Activated naive CD4-positive, alpha-beta T cell treated with Interleukin-2 at 50 U/mL for 16 hours (primary cell): ENCODE results near the gene RND3.

Experiments
- DNase-seq: peaks from one replicate; pipeline ENCODE4 v3.0.0-alpha.2; 2020

Gene RND3

DNA sequence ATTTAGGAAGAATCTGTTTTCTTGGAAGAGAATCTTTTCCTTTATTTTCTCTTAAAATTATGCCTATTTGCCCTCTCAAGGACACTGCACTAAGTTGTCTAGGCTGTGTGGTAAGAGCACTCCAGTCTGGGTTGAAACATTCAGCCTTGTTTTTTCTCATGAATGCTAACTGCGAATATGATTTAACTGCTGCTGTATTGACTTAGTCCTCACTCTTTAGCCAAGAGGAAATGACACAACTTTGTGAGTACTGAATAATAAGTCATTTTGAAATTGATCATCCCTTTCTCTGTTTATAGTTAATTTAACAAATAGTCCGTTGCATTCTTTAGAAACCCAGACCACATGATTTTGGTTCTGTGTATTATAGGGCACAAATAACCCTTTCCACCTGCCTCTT is 4.5 kb upstream of the RND3 start:
- no peak for DNase-seq

DNA sequence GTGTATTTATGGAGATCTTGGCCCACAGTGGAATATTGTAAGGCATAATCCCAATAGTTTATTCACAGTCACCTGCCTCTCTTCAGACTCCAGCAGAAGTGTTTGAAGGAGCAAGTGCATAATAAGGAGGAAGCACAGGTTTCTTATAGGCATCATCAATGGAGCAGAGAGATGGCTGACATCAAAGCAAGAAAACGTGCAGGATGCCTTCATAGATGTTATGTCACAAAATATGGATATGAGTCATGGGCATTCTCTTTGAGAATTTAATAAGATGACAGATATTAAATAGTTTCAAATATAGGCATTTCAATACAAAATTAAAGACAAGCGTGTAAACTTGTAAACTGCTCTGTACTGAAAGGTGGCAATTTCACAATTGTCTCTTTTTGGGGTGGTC is 4.0 kb upstream of the RND3 start:
- no peak for DNase-seq

- DNase-seq, result no peak
Observed at GRCh38 chr2:150490466-150490865, 3.0 kb upstream of the RND3 start.

- no peak for DNase-seq
Observed at GRCh38 chr2:150486539-150487484, 655 bp downstream of the RND3 start.

- no peak for DNase-seq
Observed at GRCh38 chr2:150485871-150486538, 1.5 kb downstream of the RND3 start.

DNA sequence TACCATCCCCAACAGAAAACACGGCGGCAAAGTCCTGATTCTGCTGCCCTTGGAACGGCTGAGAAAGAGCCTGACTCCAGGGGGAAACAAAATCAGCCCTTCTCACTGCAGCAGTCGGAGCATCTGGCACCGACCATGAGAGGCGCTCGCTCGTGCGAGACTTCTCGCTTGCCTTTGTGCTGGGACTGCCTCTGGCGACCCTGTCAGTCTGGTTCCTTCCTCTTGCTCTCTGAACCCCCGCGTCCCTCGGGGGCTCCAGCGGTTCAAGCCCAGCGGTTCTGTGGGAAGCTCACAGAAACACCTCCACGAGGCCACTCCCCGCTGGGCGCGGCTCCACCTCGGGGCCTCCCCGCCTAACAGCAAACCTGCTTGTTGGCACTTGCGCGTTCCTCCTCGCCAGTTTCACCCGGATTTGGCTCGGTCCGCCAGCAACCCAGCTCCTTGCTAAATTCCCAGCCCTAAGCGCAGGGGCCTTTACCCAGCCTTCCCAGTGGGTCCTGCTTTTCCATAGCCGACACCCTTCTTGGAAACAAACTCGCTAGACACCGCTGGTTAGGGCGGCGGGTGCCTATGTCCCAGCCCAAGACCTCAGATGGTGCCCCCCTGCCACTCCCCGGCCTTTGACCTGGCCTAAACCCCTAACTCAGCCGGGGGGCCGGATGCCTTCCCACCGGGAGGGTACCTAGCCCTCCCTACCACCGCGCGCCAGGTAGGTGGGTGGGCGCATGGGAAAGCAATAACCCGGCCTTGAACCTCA is 2.2 kb downstream of the RND3 start:
- no peak for DNase-seq

DNA sequence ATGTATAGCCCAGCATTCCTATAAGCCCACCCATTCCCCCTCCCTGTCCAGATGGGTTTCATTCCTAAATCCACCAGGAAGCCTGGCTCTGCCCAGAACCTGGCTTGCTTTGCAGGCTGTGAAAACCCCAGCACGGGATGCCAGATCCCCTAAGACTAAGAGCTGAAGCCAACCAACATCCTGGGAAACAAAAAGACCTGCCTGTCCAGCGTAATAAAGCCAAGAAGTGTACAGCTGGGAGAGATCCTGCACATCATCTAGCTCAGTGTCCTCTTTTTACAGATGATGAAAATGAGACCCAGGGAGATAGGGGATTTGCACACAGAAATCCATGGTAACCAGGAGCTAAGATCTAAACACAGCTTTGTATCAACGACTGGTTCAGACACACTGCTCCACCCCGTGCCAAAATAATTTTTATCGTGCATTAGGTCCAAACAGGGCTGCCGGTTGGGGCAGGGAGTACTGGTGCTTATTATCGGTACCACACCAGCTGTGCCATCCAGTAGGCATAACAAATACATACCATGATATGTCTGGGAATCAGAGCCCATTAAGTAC is 2.9 kb downstream of the RND3 start:
- no peak for DNase-seq

- no peak for DNase-seq
Observed at GRCh38 chr2:150484006-150484405, 3.5 kb downstream of the RND3 start.

DNA sequence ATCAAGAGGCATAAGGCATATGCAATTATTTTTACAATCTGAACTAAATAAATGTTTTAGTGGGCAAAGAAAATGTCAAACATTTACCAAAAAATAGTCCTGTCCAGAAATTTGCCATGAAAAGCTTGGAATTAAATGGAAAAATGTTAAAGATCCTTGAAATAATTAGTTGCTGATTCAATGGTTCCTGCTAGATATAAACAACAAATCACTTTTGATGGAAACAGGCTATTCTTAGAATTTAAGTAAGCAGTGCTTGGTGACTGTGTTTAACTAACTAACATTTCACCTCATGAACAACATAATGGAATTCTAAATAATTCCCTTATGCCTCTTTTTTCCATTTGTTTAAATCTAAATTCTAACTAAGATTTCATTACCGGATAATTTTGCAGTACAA is 3.9 kb downstream of the RND3 start:
- DNase-seq, result no peak

- no peak for DNase-seq
Observed at GRCh38 chr2:150482667-150483400, 4.6 kb downstream of the RND3 start.

DNA sequence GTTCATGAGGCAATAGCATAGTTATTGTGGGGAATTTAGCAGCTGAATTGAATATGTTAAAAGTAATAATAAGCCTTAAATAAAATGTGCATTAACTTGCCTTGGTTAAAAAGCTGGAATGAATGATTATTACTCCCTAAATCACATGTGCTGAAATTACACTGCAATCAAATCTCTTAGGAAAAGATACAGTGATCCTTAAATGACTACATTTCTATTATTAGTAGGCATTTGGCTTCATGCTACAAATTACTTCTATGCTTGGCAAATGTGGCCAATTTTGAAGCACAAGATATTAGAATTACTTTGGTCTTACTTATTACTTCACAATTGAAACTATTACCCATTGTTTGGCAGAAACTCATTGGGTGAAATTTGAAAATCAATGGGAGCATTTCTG is 5.4 kb downstream of the RND3 start:
- no peak for DNase-seq

DNA sequence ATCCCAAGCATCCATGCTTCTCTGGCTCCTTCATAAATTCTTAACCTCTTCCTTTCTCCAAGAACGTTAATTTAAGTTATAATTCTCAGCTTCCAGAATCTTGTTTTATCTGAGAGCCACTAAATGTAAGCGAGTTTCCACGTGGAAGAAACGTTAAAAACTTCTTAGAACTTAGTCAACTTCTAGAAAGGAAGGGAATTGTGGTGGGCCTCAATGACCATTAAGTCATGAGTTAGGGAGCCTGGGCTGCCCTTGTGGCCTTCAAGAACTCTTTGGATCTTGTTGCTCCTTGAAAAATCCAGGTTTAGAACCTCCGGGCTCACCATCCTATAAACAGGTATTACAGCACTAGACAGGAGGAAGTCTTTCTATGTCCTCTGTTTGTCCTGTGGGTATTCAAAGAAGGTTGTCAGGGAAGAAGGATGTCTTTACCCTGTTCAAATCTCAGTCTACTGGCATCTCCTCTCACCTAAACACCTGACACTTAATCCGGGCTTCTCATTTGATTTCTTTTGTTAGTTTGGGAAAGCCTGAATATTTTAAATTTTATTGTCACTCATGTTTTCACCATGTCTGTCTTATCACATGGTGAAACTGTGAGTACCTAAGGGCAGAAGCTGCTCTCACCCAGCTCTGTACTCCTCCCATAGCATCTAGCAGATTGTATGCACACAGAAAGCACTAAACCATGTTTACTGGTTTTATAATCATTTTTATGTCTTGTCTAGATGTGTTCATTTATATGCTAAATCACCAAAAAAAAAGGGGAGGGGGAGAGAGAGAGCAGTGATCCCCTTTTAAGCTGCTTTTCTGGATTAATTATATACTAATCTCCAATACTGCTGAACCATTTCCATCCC is 6.3 kb downstream of the RND3 start:
- no peak for DNase-seq

DNA sequence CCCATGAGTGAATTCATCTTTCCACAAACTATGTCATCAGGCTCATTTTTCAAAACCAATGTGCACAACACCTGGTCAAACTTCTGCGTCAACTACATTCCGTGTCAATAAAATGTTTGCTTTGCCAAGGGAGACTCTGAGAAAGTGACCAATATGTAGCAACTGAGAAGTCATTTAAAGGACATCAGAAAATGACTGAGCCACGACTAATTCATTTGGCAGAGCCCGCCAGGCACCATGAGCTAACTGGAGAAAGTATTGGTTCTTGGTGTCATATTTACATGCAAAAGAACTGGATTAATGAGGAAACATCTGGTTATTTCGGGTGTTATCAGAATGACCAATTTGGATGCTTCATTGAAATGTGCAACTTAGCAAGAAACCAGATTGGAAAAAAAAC is 7.2 kb downstream of the RND3 start:
- no peak for DNase-seq

DNA sequence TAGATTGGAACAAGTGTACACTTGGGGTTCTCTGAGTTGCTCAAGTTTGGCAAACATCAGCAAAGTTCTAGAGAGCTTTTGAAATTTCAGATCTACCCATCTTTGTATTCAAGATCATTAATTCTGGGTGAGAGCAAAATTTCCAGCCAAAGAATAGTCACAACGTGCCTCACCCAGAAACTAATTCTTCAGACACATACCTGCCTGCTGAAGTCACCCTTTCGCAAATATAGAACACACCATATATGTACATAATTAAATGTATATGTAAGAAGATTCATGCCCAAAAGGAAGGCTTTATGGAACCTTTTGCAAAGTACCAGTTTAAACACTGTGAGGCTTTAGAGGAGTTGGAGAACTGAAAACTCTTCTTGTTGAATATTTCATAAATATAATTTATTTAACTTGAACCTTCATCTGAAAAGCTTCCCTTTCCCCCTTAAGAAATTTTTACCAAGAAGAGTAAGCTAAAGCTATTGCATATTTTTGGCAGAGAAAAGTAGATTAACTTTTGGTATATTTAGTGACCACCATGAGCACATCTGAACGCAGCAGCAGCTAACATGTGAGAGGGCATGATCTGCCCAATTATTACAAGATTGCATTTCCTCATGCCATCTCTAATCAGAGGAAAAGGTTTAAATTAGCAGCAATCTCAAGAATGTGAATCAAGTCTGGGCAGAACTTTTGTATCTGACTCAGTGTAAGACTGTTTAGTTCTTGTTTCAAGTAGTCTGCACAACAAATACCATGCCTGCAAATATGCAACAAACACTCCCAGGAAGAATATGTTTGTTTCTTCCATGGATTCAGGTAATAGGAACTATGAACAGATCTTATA is 8.2 kb downstream of the RND3 start:
- no peak for DNase-seq

DNA sequence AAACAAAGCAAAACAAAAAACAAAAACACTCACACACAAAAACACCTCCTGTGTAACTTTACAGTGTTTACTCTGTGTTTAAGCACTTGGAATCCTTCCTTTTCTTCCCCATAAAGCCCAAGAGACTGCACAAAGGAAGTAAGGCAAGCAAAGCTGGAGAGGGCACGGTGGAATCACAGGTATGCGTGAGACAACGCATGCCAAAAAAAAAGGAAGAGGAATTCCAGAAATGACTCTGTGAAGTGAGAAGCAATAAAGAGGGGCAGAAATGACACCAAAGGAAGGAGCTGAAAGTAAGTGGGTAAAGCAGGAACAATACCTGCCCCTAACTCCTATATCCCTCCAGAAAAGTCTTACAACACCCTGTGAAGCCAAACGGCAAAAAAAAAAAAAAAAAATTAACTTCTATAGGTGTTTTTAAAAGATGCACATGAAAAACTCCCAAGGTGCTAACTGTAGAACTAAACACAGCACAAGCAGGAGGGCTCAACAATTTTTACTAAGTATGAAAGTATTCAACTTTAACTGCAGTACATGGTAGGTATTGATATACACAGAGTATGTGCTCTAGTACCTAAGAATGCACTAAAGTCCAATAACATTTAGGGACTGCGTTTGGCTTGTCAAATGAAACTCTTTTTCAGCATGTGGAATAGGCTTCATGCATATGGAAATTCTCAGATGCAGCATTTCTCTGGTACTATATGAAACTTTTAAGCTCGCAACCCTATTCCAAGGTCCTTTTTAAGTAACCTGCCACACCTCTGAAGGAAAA is 9.1 kb downstream of the RND3 start:
- no peak for DNase-seq

GRCh38 chr2:150477347-150477746 is 10.1 kb downstream of the RND3 start:
- DNase-seq, result no peak

- no peak for DNase-seq
Observed at GRCh38 chr2:150476809-150477302, 10.6 kb downstream of the RND3 start.

DNA sequence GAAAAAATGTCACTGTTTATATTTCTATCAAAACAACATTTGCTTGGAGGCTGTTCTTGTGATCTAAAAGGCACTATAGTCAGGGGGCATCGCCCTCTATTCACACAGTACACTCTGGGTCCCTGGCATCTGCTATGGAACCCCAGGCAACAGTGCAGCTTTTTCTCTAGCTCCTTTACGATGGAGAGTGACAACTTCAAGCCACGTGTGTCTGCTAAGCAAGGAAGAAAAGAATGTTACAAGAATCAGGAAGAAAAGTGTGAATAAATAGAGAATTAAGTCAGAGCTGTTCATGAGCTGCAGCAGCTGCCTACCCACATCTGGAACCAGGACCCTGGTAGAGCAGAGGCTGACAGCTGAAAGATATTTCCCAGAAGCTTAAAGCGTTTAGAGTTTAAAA is 11.2 kb downstream of the RND3 start:
- no peak for DNase-seq

DNA sequence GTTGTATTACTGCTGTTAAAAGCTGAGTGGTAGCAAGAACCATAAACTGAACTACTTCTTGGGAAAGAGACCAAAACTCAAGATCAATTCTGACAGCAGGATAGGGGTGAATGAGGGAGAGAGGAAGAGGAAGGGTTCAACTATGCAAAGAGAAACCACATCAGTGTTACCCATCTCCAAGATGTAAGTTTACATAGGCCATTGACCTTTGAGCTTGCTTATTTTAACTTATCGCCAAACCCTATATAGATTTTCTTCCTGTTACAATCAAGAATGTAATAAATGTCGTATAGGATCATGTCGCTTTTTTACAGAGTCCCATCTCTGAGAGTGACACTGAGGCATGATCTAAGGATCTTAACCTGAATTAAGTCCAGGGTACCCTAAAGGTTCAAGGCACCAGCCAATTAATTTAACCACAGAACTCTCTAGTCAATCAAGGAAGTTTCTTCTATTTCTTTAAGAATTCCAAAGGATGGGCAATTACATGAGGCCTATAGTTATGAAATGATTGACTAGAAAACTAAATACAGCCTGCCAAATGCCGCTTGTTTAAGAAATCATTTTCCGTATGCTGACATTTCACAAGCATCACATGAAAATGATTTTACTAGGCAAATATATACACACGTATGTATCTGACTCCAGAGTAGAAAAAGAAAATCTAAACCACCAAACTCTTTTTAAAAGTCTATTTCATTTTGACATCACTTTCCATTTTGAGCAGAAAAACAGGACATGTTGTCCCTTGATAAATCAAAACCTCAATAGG is 11.8 kb downstream of the RND3 start:
- no peak for DNase-seq
